Memory B cell (primary cell): ENCODE measurements around the gene HIBCH.
A peak's percentile ranks its signal among the peaks of the same experiment; 100 is the strongest.
"Not testable (repeated sequence)": the region's sequence is repeated elsewhere in the genome, so short reads cannot be mapped to it uniquely, and the experiment has no call there.

Source experiments
- ATAC-seq: fragments of 150-1000 bp; cut with Tn5 transposase; 2 replicates; pipeline ENCODE4 v1.10.0; 2021; ENCODE audit warnings: low read depth, mild to moderate bottlenecking, moderate library complexity
- DNase-seq, 2 donors: peaks; one replicate each; pipeline ENCODE4 v3.0.0; 2022; ENCODE audit warnings: low spot score in 2 of 2
- H3K27ac Mint-ChIP-seq: one replicate; pipeline ENCODE4 v1.8.0; 2022; ENCODE audit warnings: mild to moderate bottlenecking, moderate library complexity, mixed read lengths
- H3K27me3 Mint-ChIP-seq: one replicate; pipeline ENCODE4 v1.8.0; 2022; ENCODE audit warnings: mixed read lengths
- H3K36me3 Mint-ChIP-seq: one replicate; pipeline ENCODE4 v1.8.0; 2022; ENCODE audit warnings: mild to moderate bottlenecking, mixed read lengths
- H3K4me1 Mint-ChIP-seq: one replicate; pipeline ENCODE4 v1.8.0; 2022; ENCODE audit warnings: mixed read lengths
- H3K4me3 Mint-ChIP-seq: one replicate; pipeline ENCODE4 v1.8.0; 2022; ENCODE audit warnings: mild to moderate bottlenecking, moderate library complexity, mixed read lengths
- H3K9me3 Mint-ChIP-seq: one replicate; pipeline ENCODE4 v1.8.0; 2022; ENCODE audit warnings: mixed read lengths

HIBCH gene

GRCh38 chr2:190352668-190353536, 33.3 kb upstream of the HIBCH start:
- Mint-ChIP-seq H3K9me3 (no peaks in the 10 kb centered on the region), H3K27ac (no peak overlapping the region), H3K27me3 (peaks cover 3% of the 10 kb centered on the region), H3K4me3 (no peak overlapping the region), H3K36me3 (no peaks in the 10 kb centered on the region), H3K4me1 (no peaks in the 10 kb centered on the region)
- DNase-seq (no peak), ATAC-seq (no peak)

GRCh38 chr2:190351955-190352354, 32.3 kb upstream of the HIBCH start:
- Mint-ChIP-seq H3K27me3 (peaks cover 3% of the 10 kb centered on the region), H3K4me3 (no peak overlapping the region), H3K9me3 (no peaks in the 10 kb centered on the region), H3K27ac (no peak overlapping the region), H3K36me3 (no peaks in the 10 kb centered on the region), H3K4me1 (no peaks in the 10 kb centered on the region)
- DNase-seq (no peak), ATAC-seq (no peak)

GRCh38 chr2:190350371-190350770, 30.7 kb upstream of the HIBCH start:
- DNase-seq (no peak), ATAC-seq (no peak)
- no peaks in the 10 kb centered on the region for H3K9me3 Mint-ChIP-seq
- no peak overlapping the region for H3K4me3 Mint-ChIP-seq
- no peaks in the 10 kb centered on the region for H3K36me3 Mint-ChIP-seq
- H3K4me1 Mint-ChIP-seq, result no peaks in the 10 kb centered on the region
- peaks cover 3% of the 10 kb centered on the region for H3K27me3 Mint-ChIP-seq
- H3K27ac Mint-ChIP-seq, result no peak overlapping the region

GRCh38 chr2:190344276-190344827, 24.7 kb upstream of the HIBCH start:
- ATAC-seq (peak; percentile 54), DNase-seq (peak in 1 of 2 donors; percentile 7)
- Mint-ChIP-seq H3K36me3 (no peaks in the 10 kb centered on the region), H3K4me3 (peak overlapping the region; percentile 90), H3K27ac (peak overlapping the region; percentile 56), H3K27me3 (peaks cover 1% of the 10 kb centered on the region), H3K9me3 (no peaks in the 10 kb centered on the region), H3K4me1 (peaks cover 6% of the 10 kb centered on the region)

GRCh38 chr2:190343536-190344275, 24.1 kb upstream of the HIBCH start, which contains the start of gene INPP1:
INPP1 (plus strand) TSS chr2:190343589; CDS start chr2:190360103, 16,514 bp downstream.
- H3K9me3 Mint-ChIP-seq, result no peaks in the 10 kb centered on the region
- DNase-seq, result peak in 1 of 2 donors; percentile 32
- H3K27me3 Mint-ChIP-seq, result peaks cover 1% of the 10 kb centered on the region
- H3K4me3 Mint-ChIP-seq, result peak within 1 kb of the TSS; percentile 90
- no peaks in the 10 kb centered on the region for H3K36me3 Mint-ChIP-seq
- H3K4me1 Mint-ChIP-seq, result peaks cover 6% of the 10 kb centered on the region
- H3K27ac Mint-ChIP-seq, result peak within 1 kb of the TSS; percentile 63
- peak; percentile 64 for ATAC-seq

- no peaks in the 10 kb centered on the region for H3K9me3 Mint-ChIP-seq
- H3K4me1 Mint-ChIP-seq, result peaks cover 6% of the 10 kb centered on the region
- ATAC-seq, result peak; percentile 28
- peak overlapping the region; percentile 63 for H3K27ac Mint-ChIP-seq
- H3K4me3 Mint-ChIP-seq, result peak overlapping the region; percentile 79
- H3K27me3 Mint-ChIP-seq, result no peaks in the 10 kb centered on the region
- no peak for DNase-seq
- no peaks in the 10 kb centered on the region for H3K36me3 Mint-ChIP-seq
These were observed 23.5 kb upstream of the HIBCH start for GRCh38 chr2:190343089-190343535.

- H3K4me1 Mint-ChIP-seq, result peaks cover 6% of the 10 kb centered on the region
- peak overlapping the region; percentile 24 for H3K4me3 Mint-ChIP-seq
- H3K9me3 Mint-ChIP-seq, result no peaks in the 10 kb centered on the region
- ATAC-seq, result no peak
- no peaks in the 10 kb centered on the region for H3K36me3 Mint-ChIP-seq
- DNase-seq, result no peak
- H3K27ac Mint-ChIP-seq, result no peak overlapping the region
- H3K27me3 Mint-ChIP-seq, result no peaks in the 10 kb centered on the region
These were observed 23.0 kb upstream of the HIBCH start for GRCh38 chr2:190342611-190343010.

- DNase-seq, result no peak
- ATAC-seq, result no peak
- Mint-ChIP-seq H3K4me1 (peaks cover 6% of the 10 kb centered on the region), H3K4me3 (no peak overlapping the region), H3K9me3 (peaks cover 3% of the 10 kb centered on the region), H3K27ac (no peak overlapping the region), H3K27me3 (no peaks in the 10 kb centered on the region), H3K36me3 (no peaks in the 10 kb centered on the region)
These were observed 20.7 kb upstream of the HIBCH start for GRCh38 chr2:190340369-190340768.

GRCh38 chr2:190339394-190339793, 19.8 kb upstream of the HIBCH start:
- H3K27me3 Mint-ChIP-seq, result no peaks in the 10 kb centered on the region
- peaks cover 3% of the 10 kb centered on the region for H3K9me3 Mint-ChIP-seq
- H3K27ac Mint-ChIP-seq, result no peak overlapping the region
- ATAC-seq (no peak), DNase-seq (no peak)
- peaks cover 5% of the 10 kb centered on the region for H3K4me1 Mint-ChIP-seq
- no peaks in the 10 kb centered on the region for H3K36me3 Mint-ChIP-seq
- no peak overlapping the region for H3K4me3 Mint-ChIP-seq

- Mint-ChIP-seq H3K9me3 (peaks cover 3% of the 10 kb centered on the region), H3K4me3 (no peak overlapping the region), H3K27ac (no peak overlapping the region), H3K36me3 (no peaks in the 10 kb centered on the region), H3K27me3 (no peaks in the 10 kb centered on the region), H3K4me1 (peaks cover 2% of the 10 kb centered on the region)
- DNase-seq, result no peak
- ATAC-seq, result no peak
These were observed 18.8 kb upstream of the HIBCH start for GRCh38 chr2:190338453-190338852.

GRCh38 chr2:190336420-190336819, 16.8 kb upstream of the HIBCH start:
- H3K27ac Mint-ChIP-seq, result no peak overlapping the region
- H3K9me3 Mint-ChIP-seq, result peaks cover 3% of the 10 kb centered on the region
- H3K36me3 Mint-ChIP-seq, result no peaks in the 10 kb centered on the region
- no peaks in the 10 kb centered on the region for H3K27me3 Mint-ChIP-seq
- H3K4me3 Mint-ChIP-seq, result no peak overlapping the region
- DNase-seq (no peak), ATAC-seq (no peak)
- H3K4me1 Mint-ChIP-seq, result no peaks in the 10 kb centered on the region

- not testable (repeated sequence) for DNase-seq, H3K27ac Mint-ChIP-seq, ATAC-seq, H3K4me3 Mint-ChIP-seq, H3K27me3 Mint-ChIP-seq, H3K4me1 Mint-ChIP-seq, H3K9me3 Mint-ChIP-seq, H3K36me3 Mint-ChIP-seq
These were observed 16.0 kb upstream of the HIBCH start for GRCh38 chr2:190335584-190335983.

- no peaks in the 10 kb centered on the region for H3K36me3 Mint-ChIP-seq
- H3K4me3 Mint-ChIP-seq, result no peak overlapping the region
- H3K27me3 Mint-ChIP-seq, result no peaks in the 10 kb centered on the region
- ATAC-seq (no peak), DNase-seq (no peak)
- H3K9me3 Mint-ChIP-seq, result peaks cover 3% of the 10 kb centered on the region
- H3K27ac Mint-ChIP-seq, result no peak overlapping the region
- H3K4me1 Mint-ChIP-seq, result no peaks in the 10 kb centered on the region
These were observed 15.6 kb upstream of the HIBCH start for GRCh38 chr2:190335225-190335559.
